Right hindlimb (tissue), 1 donor: ENCODE results near the gene TIAM1.

Source experiments
- DNase-seq: peaks from one replicate; pipeline ENCODE4 v3.0.0-alpha.2; 2018

Gene TIAM1

GRCh38 chr21:31352836-31353235, 8.8 kb upstream of the TIAM1 start:
- no peak for DNase-seq

- no peak for DNase-seq
Observed at GRCh38 chr21:31351960-31352359, 7.9 kb upstream of the TIAM1 start.

- no peak for DNase-seq
Observed at GRCh38 chr21:31351438-31351837, 7.4 kb upstream of the TIAM1 start.

GRCh38 chr21:31349208-31349607, 5.1 kb upstream of the TIAM1 start:
- DNase-seq, result no peak

GRCh38 chr21:31348188-31348587, 4.1 kb upstream of the TIAM1 start:
- DNase-seq, result no peak

GRCh38 chr21:31347435-31348032, 3.5 kb upstream of the TIAM1 start:
- DNase-seq, result no peak

- no peak for DNase-seq
Observed at GRCh38 chr21:31346256-31346821, 2.3 kb upstream of the TIAM1 start.

- no peak for DNase-seq
Observed at GRCh38 chr21:31345136-31345535, 1.1 kb upstream of the TIAM1 start.

- no peak for DNase-seq
Observed at GRCh38 chr21:31343030-31343510, 991 bp downstream of the TIAM1 start.

GRCh38 chr21:31342348-31342747, 1.7 kb downstream of the TIAM1 start:
- no peak for DNase-seq

- no peak for DNase-seq
Observed at GRCh38 chr21:31340942-31341487, 3.0 kb downstream of the TIAM1 start.

- no peak for DNase-seq
Observed at GRCh38 chr21:31340514-31340913, 3.5 kb downstream of the TIAM1 start.

GRCh38 chr21:31339721-31340120, 4.3 kb downstream of the TIAM1 start:
- no peak for DNase-seq

- no peak for DNase-seq
Observed at GRCh38 chr21:31338908-31339368, 5.1 kb downstream of the TIAM1 start.

- no peak for DNase-seq
Observed at GRCh38 chr21:31337996-31338907, 5.8 kb downstream of the TIAM1 start.

GRCh38 chr21:31337086-31337485, 7.0 kb downstream of the TIAM1 start:
- no peak for DNase-seq

- no peak for DNase-seq
Observed at GRCh38 chr21:31336739-31337040, 7.4 kb downstream of the TIAM1 start.

- DNase-seq, result peak; percentile 58
Observed at GRCh38 chr21:31335957-31336738, 7.9 kb downstream of the TIAM1 start.

GRCh38 chr21:31334648-31335121, 9.4 kb downstream of the TIAM1 start:
- no peak for DNase-seq

GRCh38 chr21:31332525-31332924, 11.5 kb downstream of the TIAM1 start:
- DNase-seq, result no peak

- DNase-seq, result no peak
Observed at GRCh38 chr21:31331231-31331630, 12.8 kb downstream of the TIAM1 start.

GRCh38 chr21:31330144-31330483, 13.9 kb downstream of the TIAM1 start:
- DNase-seq, result no peak
